Activated CD4-positive, alpha-beta T cell treated with anti-CD3 and anti-CD28 coated beads, Interleukin-2, amount 50 U/mL, for 4 hours (primary cell): ENCODE measurements around the gene ALDH3A2.

ENCODE experiments used
- DNase-seq, 2 experiments: peaks; one replicate each; pipeline ENCODE4 v3.0.0-alpha.2; 2020

Gene ALDH3A2

DNA sequence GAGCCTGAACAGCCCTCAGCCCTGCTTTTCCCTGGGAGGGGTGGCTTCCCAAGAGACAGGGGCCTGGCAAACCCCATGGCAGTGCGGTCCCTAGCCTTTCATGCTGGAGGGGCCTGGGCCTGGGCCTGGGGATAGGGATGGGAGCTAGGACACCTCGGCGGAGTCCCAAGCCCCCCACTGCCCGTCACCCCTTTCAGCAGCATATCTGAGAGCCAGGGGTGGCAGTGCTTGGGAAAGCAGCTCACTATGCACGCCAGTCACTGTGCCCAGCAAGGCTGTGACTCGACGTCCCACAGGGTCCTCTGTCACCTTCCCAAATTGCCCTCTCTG lies 68.4 kb downstream of the ALDH3A2 start:
- DNase-seq, result no peak

- no peak for DNase-seq
Measured at GRCh38 chr17:19717411-19717908, 68.9 kb downstream of the ALDH3A2 start.

GRCh38 chr17:19718041-19718612 lies 69.6 kb downstream of the ALDH3A2 start:
- no peak for DNase-seq

- no peak for DNase-seq
Measured at GRCh38 chr17:19718613-19719354, 70.2 kb downstream of the ALDH3A2 start.

DNA sequence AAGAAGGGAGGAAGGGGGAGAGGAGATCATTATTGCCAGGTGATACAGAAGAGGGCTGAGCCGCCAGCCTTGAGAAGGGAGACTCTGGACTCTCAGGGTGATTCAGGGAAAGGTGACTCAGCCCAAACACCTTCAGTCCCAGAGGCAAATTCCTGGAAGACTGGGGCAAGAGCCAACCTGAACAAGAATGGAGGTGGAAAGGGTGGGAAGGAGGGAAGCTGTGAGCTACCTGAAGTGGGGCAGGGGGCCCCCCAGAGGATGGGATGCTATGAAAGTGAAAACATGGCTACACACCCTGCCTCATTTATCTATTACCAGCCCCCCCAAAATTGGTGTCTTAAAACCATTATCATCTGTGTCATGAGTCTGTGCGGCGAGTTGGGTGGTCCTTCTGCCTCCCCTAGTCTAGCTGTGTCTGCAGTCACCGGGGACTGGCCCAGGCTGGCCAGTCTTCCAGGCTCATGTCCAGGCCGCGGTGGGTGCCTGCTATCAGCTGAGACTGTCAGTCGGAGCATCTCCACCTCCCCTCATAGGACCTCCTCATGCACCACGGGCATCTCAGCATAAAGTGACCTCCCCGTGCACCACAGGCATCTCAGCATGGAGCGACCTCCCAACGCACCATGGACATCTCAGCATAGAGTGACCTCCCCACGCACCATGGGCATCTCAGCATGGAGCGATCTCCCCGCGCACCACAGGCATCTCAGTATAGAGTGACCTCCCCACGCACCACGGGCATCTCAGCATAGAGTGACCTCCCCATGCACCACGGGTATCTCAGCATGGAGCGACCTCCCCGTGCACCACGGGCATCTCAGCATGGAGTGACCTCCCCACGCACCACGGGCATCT lies 71.0 kb downstream of the ALDH3A2 start:
- DNase-seq, result no peak

GRCh38 chr17:19720210-19720475 lies 71.6 kb downstream of the ALDH3A2 start:
- no peak for DNase-seq

GRCh38 chr17:19720631-19721426 lies 72.3 kb downstream of the ALDH3A2 start:
- no peak for DNase-seq

DNA sequence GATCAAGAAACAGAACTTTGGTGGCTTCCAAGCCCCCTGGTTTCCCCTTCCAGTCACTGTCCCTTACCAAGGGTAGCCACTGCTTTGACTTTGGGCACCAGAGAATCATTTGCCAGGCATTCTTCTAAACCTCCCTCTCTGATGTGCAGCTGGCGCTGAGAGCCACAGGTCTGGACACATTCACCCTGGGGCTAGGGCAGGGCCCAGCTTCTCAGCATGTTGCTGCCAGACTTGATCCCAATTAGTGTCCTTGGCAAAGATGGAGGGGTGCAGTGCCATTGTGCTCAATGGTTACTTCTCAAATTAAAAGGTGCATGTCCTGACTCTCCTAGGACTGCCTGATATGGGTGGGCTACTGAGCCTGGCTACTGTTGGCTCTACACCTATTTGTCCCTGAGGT lies 75.4 kb downstream of the ALDH3A2 start:
- no peak for DNase-seq

GRCh38 chr17:19724501-19725420 lies 76.2 kb downstream of the ALDH3A2 start:
- DNase-seq, result peak; percentile 21 to 25

- DNase-seq, result no peak
Measured at GRCh38 chr17:19725486-19725885, 76.9 kb downstream of the ALDH3A2 start.

GRCh38 chr17:19726631-19727376 lies 78.3 kb downstream of the ALDH3A2 start:
- DNase-seq, result no peak
